HuH-7.5 (cell line): ENCODE data around the gene RAD18.

Experiments
- DNase-seq: peaks from one replicate; pipeline ENCODE4 v3.0.0; 2011; ENCODE audit warnings: low spot score

The RAD18 gene, protein sequence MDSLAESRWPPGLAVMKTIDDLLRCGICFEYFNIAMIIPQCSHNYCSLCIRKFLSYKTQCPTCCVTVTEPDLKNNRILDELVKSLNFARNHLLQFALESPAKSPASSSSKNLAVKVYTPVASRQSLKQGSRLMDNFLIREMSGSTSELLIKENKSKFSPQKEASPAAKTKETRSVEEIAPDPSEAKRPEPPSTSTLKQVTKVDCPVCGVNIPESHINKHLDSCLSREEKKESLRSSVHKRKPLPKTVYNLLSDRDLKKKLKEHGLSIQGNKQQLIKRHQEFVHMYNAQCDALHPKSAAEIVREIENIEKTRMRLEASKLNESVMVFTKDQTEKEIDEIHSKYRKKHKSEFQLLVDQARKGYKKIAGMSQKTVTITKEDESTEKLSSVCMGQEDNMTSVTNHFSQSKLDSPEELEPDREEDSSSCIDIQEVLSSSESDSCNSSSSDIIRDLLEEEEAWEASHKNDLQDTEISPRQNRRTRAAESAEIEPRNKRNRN

GRCh38 chr3:8963137-8963853 is at the start of gene RAD18:
Gene RAD18, minus strand, starts transcription at chr3:8963472. Its CDS starts 87 bp downstream, at chr3:8963385.
- peak; percentile 82 for DNase-seq

- DNase-seq, result no peak
Observed at GRCh38 chr3:9012521-9012920, 49.2 kb upstream of the RAD18 start.

GRCh38 chr3:9009976-9010545 is 46.8 kb upstream of the RAD18 start:
- no peak for DNase-seq

DNA sequence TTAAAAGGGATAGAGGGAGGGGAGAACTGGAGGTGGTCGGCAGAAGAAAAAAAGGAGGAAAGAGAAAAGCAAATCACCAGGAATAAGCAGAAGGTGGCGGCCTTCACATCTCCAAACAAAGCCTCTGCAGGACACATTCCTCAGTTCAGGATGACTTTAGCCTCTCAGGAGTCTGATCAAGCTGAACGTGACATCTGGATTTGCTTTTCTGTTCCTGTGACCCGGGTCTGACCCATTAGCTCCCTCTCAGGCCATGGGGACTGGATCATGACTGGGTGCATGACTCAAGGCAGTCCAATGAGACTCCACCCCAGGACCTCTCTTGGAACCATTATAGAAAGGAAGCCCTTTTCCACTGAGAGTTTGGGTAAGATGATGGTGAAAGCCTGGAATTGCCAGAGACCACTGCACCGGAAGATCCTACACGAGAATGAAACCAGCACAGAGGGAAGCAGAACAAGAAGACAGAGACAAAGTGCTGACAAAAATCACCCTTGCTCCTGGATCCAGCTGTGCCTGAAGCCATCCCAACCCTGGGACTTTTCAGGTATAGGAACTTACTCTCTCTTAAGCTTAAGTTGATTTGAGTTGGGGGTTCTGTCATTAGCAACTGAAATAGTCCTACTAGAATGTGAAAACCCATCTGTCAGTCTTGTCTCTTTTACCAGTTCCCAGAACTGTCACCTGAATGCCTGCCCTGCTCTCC is 45.4 kb upstream of the RAD18 start:
- no peak for DNase-seq

- no peak for DNase-seq
Observed at GRCh38 chr3:9007928-9008327, 44.7 kb upstream of the RAD18 start.

GRCh38 chr3:9007213-9007612 is 43.9 kb upstream of the RAD18 start:
- no peak for DNase-seq

GRCh38 chr3:9000041-9000440 is 36.8 kb upstream of the RAD18 start:
- no peak for DNase-seq

- no peak for DNase-seq
Observed at GRCh38 chr3:8997151-8997550, 33.9 kb upstream of the RAD18 start.

DNA sequence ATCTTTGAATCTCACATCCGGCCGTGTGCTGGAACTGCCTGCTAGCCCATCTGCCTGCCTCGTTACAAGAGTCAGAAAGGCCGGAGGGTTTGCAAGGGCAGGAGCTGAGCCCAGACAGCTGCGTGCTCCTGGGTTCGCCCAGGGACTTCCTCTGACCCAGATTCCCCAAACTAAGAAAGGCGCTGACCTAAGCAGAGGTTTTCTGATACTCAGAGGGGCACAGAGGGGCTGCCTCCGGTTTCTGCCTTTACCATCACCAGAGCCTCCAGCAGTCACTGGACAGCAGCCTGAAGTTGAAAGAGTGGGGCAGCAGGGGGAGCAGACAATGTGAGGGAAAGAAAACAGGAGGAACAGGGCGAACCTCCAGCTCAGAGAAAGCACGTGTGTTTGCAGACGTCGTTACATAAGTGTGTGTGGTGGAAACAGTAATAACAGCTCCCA is 33.4 kb upstream of the RAD18 start:
- no peak for DNase-seq

GRCh38 chr3:8996216-8996615 is 32.9 kb upstream of the RAD18 start:
- no peak for DNase-seq

DNA sequence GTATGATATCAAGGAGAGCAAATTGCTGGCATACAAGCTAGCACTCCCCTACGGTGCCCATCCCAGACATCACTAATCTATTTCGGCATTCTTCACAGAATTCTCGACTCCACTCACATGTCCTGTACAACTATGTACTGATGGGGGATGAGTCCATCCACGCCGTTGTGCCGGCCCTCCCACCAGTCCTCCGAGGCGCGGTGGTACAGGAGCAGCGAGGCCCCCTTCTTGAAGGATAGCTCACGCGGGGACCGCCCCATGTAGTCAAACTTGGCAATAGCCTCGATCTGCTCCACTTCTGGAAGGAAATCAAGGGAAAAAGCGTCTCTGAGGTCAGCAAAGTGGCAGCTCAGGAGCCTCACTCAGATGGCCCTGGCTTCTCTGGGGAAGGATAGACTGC is 31.0 kb upstream of the RAD18 start:
- DNase-seq, result no peak

DNA sequence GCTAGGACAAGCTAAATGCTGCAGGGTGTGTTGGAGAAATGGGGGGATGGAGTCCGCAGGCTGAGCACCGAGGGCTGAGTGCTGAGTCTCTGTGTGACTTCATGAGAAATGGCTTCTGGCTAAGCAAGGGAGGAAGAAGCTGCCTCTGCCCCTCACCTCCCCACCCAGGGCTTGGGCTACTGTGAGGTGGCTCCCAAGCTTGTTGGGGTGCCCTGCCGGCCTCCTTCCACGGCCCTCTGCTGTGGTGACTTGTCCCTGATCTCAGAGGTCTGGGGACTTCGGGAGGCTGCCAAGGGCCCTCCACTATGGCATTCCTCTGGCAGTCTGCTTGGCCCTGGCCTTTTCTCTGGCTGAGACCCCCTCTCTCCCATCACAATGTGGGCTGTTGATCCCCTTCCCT is 30.1 kb upstream of the RAD18 start:
- no peak for DNase-seq

- DNase-seq, result no peak
Observed at GRCh38 chr3:8992854-8993253, 29.6 kb upstream of the RAD18 start.

DNA sequence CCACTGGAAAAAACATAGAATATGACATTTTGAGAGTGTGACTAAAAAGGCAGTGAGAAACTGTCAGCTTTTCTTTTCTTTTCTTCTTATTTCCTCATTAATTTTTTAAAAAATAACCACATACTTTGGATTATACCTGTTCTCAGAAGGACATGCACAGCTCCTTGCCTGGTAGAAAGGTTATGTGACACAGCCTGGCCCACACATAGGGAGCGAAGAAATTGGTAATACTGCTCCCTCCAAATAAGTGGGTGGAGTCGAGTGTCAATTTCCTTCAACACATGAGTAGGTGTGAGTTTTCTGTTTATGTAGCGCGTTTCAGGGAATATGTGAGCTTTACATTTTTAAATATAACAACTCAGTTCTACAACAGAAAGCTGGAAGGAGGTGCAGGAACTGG is 28.9 kb upstream of the RAD18 start:
- DNase-seq, result no peak

DNA sequence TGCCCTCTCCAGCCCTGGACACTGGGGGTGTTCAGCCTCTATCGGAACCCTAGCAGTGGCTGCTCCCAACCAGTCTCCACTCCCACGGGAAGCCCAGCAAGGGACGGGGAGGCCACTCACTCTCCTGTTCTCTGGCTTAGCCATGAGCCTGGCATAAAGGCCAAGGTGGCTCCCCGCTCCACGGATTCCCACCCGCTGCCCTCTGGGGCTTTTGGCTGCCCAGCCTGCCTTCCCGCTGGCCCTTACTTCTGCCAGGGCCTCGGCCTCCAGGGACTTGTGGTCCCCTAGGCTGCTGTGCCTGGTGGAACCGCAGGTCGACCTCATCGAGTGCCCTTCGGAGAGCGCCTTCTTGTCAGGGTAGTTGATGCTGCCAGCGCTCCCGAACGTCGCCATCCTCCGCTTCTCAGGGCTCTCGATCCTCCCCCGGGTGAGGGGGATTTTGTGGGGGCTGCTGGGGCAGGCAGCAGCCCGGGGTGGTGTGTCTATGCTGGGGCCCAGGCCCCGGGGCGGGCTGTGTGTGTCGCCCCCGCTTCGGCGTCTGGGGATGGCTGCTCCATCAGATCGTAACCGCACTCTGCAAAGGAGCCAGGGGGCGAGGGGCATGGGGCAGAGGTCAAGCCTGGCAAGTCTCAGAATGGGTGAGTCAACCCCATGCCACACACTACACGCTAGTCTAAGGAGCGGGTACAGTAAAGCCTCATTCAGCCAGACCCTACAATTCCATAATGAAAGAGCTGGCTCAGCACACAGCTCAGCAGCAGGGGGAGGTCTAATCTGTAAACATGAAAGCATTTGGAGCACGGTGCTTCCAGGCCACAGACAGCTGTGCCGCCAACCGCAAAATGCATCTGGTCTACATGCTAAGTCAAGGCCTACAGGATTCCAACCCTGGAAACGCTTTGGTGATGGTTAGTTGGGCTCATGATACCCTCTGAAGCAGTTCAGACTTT is 27.3 kb upstream of the RAD18 start:
- no peak for DNase-seq

DNA sequence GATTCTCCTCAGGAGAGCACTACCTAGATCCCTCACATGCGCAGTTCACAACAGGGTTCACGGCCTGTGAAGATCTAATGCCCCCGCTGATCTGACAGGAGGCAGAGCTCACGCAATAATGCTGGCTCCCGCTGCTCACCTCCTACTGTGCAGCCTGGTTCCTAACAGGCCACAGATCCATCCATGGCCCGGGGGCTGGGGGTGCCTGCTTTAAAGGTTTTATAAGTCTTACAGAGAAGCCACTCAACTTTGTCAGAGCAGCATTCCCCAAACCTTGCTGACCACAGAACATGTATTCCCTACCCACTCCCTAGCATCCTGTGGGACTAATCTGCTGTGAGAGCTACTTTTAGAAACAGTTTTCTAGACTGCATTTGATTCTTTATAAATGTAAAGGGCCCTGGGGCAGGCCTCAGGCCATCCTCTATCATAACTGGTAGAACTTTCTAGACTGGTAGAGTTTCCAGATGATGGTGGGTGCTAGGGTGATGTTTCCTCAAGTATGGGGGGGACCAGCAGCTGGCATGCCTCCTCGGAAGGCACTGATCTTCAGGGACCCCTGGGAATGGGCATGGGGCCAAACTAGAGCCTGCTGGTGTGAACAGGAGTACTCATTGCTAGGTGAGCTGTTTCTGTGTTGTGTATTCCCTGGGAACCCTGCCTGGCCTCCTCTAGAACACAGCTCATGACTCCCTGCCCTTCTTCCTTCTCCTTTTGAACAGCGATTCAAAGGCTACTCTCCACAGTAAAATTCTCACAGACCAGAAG is 25.7 kb upstream of the RAD18 start:
- no peak for DNase-seq

DNA sequence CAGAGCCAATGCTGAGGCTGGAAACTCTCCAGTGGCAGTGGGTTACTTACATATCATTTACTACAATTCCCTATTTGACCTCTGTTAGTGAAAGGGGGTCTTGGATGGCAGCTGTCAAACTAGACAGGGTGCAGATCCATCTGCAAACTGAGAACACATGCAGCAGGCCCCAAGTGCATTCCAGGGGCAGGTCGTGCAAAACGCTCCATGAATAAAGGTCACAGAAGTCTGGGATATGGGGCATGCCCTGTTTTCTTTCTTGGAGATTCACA is 25.0 kb upstream of the RAD18 start:
- DNase-seq, result no peak

- peak; percentile 97 for DNase-seq
Observed at GRCh38 chr3:8987645-8988383, 24.5 kb upstream of the RAD18 start.

DNA sequence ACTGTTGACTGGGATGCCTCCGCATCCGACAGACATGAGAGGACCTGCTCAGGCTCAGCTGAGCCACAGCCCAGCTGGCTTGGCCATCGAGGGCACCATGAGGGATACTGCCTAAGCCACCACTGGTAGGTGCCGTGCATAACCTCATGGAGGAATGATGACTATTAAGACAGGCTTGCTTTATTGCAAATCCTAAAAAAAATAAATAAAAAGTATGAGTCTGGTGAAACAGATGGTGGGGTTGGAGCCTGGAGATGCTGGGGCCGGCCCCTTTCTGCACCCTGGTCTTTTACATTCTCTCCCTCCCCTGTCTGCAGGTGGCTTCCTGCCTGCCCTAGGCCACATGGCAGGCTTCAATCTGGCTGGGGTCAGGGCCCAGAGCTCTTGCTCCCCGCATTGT is 24.0 kb upstream of the RAD18 start:
- no peak for DNase-seq

DNA sequence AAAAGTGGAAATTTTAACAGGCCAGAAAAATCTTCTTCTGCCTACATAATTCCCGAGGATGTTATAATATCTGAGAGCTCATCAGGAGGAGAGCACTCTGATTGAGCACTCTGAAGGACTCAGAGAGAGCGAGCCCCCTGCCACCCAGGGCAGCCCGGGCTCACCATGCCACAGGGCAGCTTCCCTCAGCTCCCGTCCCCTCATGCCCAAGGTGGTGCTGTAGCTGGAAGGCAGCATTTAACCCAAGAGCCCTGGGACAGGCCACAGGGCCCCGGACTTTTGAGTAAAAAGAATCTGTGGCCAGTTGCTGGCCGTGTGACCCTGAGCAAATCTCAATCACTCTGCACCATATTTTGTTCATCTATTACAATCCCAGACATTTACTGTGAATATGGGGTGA is 23.5 kb upstream of the RAD18 start:
- DNase-seq, result no peak
